GM12801 (cell line): Measurements from ENCODE around the gene SSU72.

Source experiments
- CTCF ChIP-seq: IDR thresholded peaks from one replicate; pipeline ENCODE4 v1.5.1; 2011; ENCODE audit warnings: control low read depth; ENCODE audit not compliant: insufficient read length; ENCODE audit errors: extremely low read depth

Gene SSU72

GRCh38 chr1:1606232-1606631 lies 31.6 kb upstream of the SSU72 start:
- no peak for TF ChIP-seq CTCF

- no peak for TF ChIP-seq CTCF
Observed at GRCh38 chr1:1605724-1606123, 31.1 kb upstream of the SSU72 start.

GRCh38 chr1:1605034-1605591 lies 30.4 kb upstream of the SSU72 start:
- no peak for TF ChIP-seq CTCF

GRCh38 chr1:1604374-1605033 lies 29.8 kb upstream of the SSU72 start:
- TF ChIP-seq CTCF: no peak

- TF ChIP-seq CTCF: no peak
Observed at GRCh38 chr1:1603671-1604373, 29.2 kb upstream of the SSU72 start.

GRCh38 chr1:1602968-1603506 lies 28.4 kb upstream of the SSU72 start:
- no peak for TF ChIP-seq CTCF

GRCh38 chr1:1602304-1602967 lies 27.8 kb upstream of the SSU72 start:
- TF ChIP-seq CTCF: no peak
